Gastroesophageal sphincter (tissue), 4 donors: Measurements from ENCODE around the gene GGPS1. TPM values are rescaled to one million over a fixed set of nuclear protein-coding genes. Genes with fewer than 3 reads are reported as not detected.

Experiments used
- ATAC-seq: fragments of 150-250 bp; one replicate; pipeline ENCODE4 v1.9.1; 2016; ENCODE audit warnings: mild to moderate bottlenecking, moderate library complexity
- H3K27ac ChIP-seq, 4 donors: fragments of 200-600 bp; sonication (generic) in 3 of 4; 1 replicate in 3 of 4; 2 replicates in 1 of 4; pipeline ENCODE4 v1.5.1; 2016 to 2019
- H3K27me3 ChIP-seq: fragments of 200-600 bp; sonication (generic); one replicate; pipeline ENCODE4 v1.5.1; 2019
- H3K36me3 ChIP-seq, 2 donors: fragments of 200-600 bp; sonication (generic); one replicate each; pipeline ENCODE4 v1.5.1; 2019; ENCODE audit warnings: control low read depth in 1 of 2
- H3K4me1 ChIP-seq, 3 donors: fragments of 200-600 bp; sonication (generic); 1 replicate in 2 of 3; 2 replicates in 1 of 3; pipeline ENCODE4 v1.5.1; 2016 to 2019; ENCODE audit warnings: control low read depth in 2 of 3
- H3K4me3 ChIP-seq, 2 donors: fragments of 200-600 bp; sonication (generic); one replicate each; pipeline ENCODE4 v1.5.1; 2019; ENCODE audit warnings: mild to moderate bottlenecking in 1 of 2, moderate library complexity in 1 of 2
- H3K9me3 ChIP-seq, 3 donors: fragments of 200-600 bp; sonication (generic); one replicate each; pipeline ENCODE4 v1.5.1; 2017 to 2019; ENCODE audit warnings: control low read depth in 2 of 3
- CTCF ChIP-seq, 4 experiments: fragments of 200-600 bp in 2 of 4; fragments of 450-650 bp in 2 of 4; sonication (generic) in 1 of 4; IDR thresholded peaks; one replicate each; pipeline ENCODE4 v1.5.1; 2017 to 2019; ENCODE audit warnings: antibody characterized with exemption in 4 of 4, mild to moderate bottlenecking in 2 of 4, moderate library complexity in 2 of 4
- EP300 ChIP-seq: sonication (generic); formaldehyde crosslinking; IDR thresholded peaks from one replicate; pipeline ENCODE4 v1.6.1; 2017; ENCODE audit warnings: antibody characterized with exemption, mild to moderate bottlenecking
- POLR2A ChIP-seq, 2 donors: fragments of 450-650 bp; IDR thresholded peaks; one replicate each; pipeline ENCODE4 v1.6.1; 2017; ENCODE audit warnings: antibody characterized with exemption in 2 of 2, mild to moderate bottlenecking in 2 of 2, moderate library complexity in 1 of 2
- POLR2AphosphoS5 ChIP-seq: sonication (generic); formaldehyde crosslinking; IDR thresholded peaks from one replicate; pipeline ENCODE4 v1.6.1; 2017; ENCODE audit warnings: antibody characterized with exemption
- WGBS, 2 donors: methylation state at CpG; one replicate each; pipeline ENCODE4 v1.1.5; 2018; ENCODE audit warnings: low coverage in 1 of 2; 5-methylcytosine and 5-hydroxymethylcytosine counted together
- total RNA-seq, 4 donors: library from RNA; depleted of rRNA; stranded (reverse); fragments of >200 nt; gene quantifications; one replicate each; pipeline ENCODE4 v1.1.0, GENCODE V29; 2016

GGPS1 gene
- total RNA-seq, 4 donors from 2014 or later, result 30.5 to 36.2 (median 31.3) TPM

- peaks cover 0 to 72% (median 3%) of the 10 kb centered on the region in 3 donors for H3K4me1 ChIP-seq
- no peaks in the 10 kb centered on the region for H3K9me3 ChIP-seq
- WGBS, 2 donors, result 87 to 91% methylated on average over 7 to 12 of the region's 12 CpGs
- no peaks in the 10 kb centered on the region for H3K36me3 ChIP-seq
- H3K4me3 ChIP-seq, result no peak overlapping the region
- no peak for ATAC-seq
- H3K27ac ChIP-seq, result no peak overlapping the region
- TF ChIP-seq CTCF (IDR thresholded peaks at IDR 0.05) (no peak), POLR2A (IDR thresholded peaks at IDR 0.05) (no peak), EP300 (no peak), POLR2AphosphoS5 (no peak)
- no peaks in the 10 kb centered on the region for H3K27me3 ChIP-seq
Observed at GRCh38 chr1:235290740-235291502, 37.4 kb upstream of the GGPS1 start.

DNA sequence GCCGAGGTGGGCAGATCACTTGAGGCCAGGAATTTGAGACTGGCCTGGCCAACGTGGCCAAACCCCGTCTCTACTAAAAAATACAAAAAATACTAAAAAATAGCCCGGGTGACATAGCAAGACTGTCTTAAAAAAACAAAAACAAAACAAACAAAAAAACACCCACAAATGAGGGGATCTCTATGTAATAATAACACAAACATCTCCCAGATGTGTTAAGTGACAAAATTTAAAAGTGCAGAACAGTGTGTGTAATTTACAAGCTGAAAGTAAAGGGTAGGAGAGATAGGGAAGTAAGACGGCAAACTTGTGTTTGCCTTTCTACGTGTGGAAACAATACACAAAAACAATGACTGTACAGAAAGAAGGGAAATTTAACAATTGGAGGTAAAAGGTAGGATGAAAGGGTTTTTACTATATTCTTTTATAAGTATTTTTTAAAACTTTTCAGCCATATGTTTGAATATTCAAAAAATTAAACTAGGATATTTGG, 36.7 kb upstream of the GGPS1 start:
- Histone ChIP-seq H3K4me1 (peaks cover 0 to 66% (median 3%) of the 10 kb centered on the region in 3 donors), H3K27ac (no peak overlapping the region), H3K27me3 (no peaks in the 10 kb centered on the region), H3K4me3 (no peak overlapping the region), H3K36me3 (no peaks in the 10 kb centered on the region), H3K9me3 (no peaks in the 10 kb centered on the region)
- no peak for ATAC-seq
- WGBS, 2 donors, result 61 to 80% methylated on average over 2 to 5 of the region's 6 CpGs
- no peak for TF ChIP-seq POLR2A (IDR thresholded peaks at IDR 0.05)
- no peak for TF ChIP-seq CTCF (IDR thresholded peaks at IDR 0.05)
- no peak for TF ChIP-seq EP300
- TF ChIP-seq POLR2AphosphoS5, result no peak

DNA sequence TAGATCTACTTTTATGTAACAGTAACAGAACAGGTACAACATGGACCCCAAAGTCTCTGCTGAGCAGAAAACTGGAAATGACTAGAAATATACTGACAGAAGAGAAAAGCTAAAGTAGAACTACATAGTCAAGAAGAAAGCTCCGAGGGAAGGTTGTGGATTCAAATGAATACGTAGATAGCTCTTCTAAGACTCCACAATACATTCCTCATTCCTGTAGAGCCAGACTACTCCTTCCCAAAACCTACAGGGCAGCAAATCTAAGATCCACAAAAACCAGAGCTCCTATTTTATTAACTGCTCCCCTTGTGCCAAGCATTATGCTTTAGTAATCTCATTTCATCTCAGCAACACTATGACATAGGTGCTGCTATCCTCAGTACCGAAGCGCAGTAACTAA, 35.6 kb upstream of the GGPS1 start:
- H3K4me3 ChIP-seq, result no peak overlapping the region
- TF ChIP-seq EP300, result no peak
- TF ChIP-seq CTCF (IDR thresholded peaks at IDR 0.05), result no peak
- no peak for TF ChIP-seq POLR2A (IDR thresholded peaks at IDR 0.05)
- no peak for TF ChIP-seq POLR2AphosphoS5
- no peak overlapping the region for H3K27ac ChIP-seq
- H3K36me3 ChIP-seq, result no peaks in the 10 kb centered on the region
- H3K4me1 ChIP-seq, result peaks cover 0 to 55% (median 3%) of the 10 kb centered on the region in 3 donors
- no peaks in the 10 kb centered on the region for H3K27me3 ChIP-seq
- ATAC-seq, result no peak
- 90 to 91% methylated on average over 4 of the region's 4 CpGs for WGBS, 2 donors
- H3K9me3 ChIP-seq, result no peaks in the 10 kb centered on the region

GRCh38 chr1:235293322-235293942, 34.9 kb upstream of the GGPS1 start:
- H3K4me1 ChIP-seq, result peaks cover 0 to 50% (median 3%) of the 10 kb centered on the region in 3 donors
- ATAC-seq, result no peak
- H3K27me3 ChIP-seq, result no peaks in the 10 kb centered on the region
- H3K36me3 ChIP-seq, result no peaks in the 10 kb centered on the region
- no peak overlapping the region for H3K4me3 ChIP-seq
- TF ChIP-seq POLR2AphosphoS5 (no peak), EP300 (no peak), CTCF (IDR thresholded peaks at IDR 0.05) (no peak), POLR2A (IDR thresholded peaks at IDR 0.05) (no peak)
- H3K27ac ChIP-seq, result no peak overlapping the region
- no peaks in the 10 kb centered on the region for H3K9me3 ChIP-seq
